SK-N-MC (cell line): Measurements from ENCODE around the gene PRDM16.

Experiments
- EZH2 ChIP-seq: fragments of 200-600 bp; sonication (generic); IDR thresholded peaks from one replicate; pipeline ENCODE4 v1.6.1; 2017; ENCODE audit warnings: antibody characterized with exemption
- FOXP2 ChIP-seq: optimal IDR thresholded peaks from 2 replicates; pipeline ENCODE3; 2011; ENCODE audit warnings: mild to moderate bottlenecking, moderate library complexity; ENCODE audit not compliant: insufficient read depth; ENCODE audit errors: extremely low read length, control extremely low read depth
- POLR2AphosphoS5 ChIP-seq: IDR thresholded peaks from 2 replicates; pipeline ENCODE4 v1.6.1; 2012; ENCODE audit warnings: mild to moderate bottlenecking, low read depth, low read length, borderline replicate concordance

GRCh38 chr1:3049905-3050304 lies 19.1 kb upstream of the PRDM16 start:
- TF ChIP-seq EZH2 (no peak), POLR2AphosphoS5 (no peak), FOXP2 (no peak)
